Activated CD4-positive, alpha-beta T cell treated with anti-CD3 and anti-CD28 coated beads, Interleukin-2, amount 50 U/mL, for 4 hours (primary cell): ENCODE data around the gene IGHMBP2.
"Not testable (repeated sequence)": the region's sequence is repeated elsewhere in the genome, so short reads cannot be mapped to it uniquely, and the experiment has no call there.

Experiments used
- DNase-seq, 2 experiments: peaks; one replicate each; pipeline ENCODE4 v3.0.0-alpha.2; 2020

IGHMBP2 gene

GRCh38 chr11:68965901-68966853, 62.5 kb downstream of the IGHMBP2 start:
- DNase-seq, result no peak

DNA sequence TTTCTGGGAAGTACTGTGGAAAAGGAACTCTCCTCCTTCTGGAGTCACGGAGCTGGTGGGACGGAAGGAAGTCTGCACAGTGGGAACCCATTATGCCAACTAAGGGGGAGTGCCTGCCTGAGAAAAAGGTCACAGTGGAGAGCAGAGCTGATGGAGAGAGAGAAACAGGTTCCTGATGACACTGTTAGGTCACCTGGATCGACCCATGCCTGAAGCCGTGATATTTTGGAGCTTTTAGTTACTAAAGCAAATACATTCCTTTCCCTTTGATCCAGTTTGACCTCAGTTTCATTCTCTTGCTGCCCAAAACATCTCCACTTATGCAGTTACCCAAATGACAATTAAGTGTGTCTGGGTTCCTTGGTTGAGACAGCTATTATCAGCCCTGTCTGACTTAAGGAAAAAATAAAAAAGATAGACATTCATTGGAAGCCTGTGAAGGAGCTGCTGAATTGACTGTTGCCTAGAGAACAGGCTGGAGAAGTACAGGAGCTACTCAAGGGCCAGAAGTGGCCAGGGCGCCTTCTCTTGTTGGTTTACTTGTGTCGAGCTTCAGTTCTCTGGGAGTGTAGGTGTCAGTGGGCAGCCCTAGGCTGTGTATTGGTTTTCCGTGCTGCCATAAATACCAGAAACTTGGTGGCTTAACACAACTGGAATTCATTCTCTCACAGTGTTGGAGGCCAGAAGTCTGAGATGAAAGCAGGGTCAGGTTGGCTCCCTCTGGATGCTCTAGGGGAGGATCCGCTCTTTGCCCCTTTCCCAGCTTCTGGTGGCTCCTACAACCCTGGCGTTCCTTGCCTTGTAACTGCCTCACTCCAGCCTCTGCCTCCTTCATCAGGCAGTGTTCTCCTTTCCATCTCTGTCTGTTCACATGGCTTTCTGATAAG, 63.4 kb downstream of the IGHMBP2 start:
- no peak for DNase-seq

- DNase-seq, result no peak
Measured at GRCh38 chr11:68968306-68969250, 64.9 kb downstream of the IGHMBP2 start.

DNA sequence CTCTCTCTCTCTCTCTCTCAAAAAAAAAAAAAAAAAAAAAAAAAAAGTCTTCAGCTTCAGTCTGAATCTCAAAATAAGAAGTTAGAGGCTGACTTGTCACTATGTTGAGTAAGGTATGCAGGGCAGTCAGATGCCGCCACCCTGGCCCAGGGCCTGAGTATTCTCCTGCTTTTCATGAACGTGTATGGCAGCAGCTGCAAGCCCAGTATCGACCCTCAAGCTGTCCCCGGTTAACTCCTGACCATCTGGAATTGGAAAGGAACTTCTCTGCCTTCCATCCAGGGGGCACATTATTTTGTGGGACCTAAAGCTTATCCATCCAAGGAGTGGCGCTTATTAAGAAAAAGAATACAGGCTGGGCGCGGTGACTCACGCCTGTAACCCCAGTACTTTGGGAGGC, 65.7 kb downstream of the IGHMBP2 start:
- DNase-seq, result no peak

DNA sequence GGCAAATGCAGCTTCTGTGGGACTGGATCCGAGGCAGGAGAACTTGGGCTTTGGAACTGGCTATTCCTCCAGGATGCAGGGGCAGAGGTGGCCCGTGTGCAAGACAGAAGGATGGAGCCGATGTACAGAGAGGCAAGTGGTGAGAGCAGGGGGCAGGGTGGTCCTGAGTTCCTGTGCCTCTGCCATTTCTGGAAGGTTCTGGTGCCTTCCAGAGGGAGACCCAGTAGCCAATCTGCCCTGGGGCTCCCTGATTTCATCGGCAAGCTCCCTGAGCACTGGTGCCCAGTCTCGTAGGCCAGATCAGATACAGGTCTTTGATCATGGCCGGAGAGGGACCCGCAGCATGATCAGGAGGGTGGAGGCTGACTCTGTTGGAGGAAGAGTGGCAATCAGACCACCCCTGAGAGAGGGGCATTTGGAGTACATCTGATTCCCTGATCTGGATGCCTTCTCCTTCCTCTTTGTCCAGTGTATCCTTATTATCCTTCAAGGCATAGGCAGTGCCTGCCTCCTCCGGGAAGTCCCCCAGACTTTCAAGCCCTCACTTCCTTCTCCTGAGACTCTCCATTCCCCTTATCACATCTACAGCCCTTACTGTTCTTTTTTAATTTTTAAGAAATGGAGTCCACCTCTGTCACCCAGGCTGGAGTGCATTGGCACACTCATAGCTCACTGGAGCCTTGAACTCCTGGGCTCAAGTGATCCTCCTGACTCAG, 67.4 kb downstream of the IGHMBP2 start:
- no peak for DNase-seq

- no peak for DNase-seq
Measured at GRCh38 chr11:68973219-68973618, 69.5 kb downstream of the IGHMBP2 start.

DNA sequence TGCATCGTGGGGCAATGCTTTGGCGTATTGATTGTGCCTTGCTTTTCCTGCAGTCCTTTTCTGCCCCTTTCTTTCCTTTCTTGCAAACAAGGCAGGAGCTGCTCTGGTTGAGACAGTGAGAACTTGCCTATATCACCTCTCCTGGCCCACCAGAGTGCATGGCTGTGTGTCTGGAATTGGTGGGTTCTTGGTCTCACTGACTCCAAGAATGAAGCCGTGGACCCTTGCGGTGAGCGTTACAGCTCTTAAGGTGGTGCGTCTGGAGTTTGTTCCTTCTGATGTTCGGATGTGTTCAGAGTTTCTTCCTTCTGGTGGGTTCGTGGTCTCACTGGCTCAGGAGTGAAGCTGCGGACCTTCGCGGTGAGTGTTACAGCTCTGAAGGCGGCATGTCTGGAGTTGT, 70.0 kb downstream of the IGHMBP2 start:
- DNase-seq, result not testable (repeated sequence)

DNA sequence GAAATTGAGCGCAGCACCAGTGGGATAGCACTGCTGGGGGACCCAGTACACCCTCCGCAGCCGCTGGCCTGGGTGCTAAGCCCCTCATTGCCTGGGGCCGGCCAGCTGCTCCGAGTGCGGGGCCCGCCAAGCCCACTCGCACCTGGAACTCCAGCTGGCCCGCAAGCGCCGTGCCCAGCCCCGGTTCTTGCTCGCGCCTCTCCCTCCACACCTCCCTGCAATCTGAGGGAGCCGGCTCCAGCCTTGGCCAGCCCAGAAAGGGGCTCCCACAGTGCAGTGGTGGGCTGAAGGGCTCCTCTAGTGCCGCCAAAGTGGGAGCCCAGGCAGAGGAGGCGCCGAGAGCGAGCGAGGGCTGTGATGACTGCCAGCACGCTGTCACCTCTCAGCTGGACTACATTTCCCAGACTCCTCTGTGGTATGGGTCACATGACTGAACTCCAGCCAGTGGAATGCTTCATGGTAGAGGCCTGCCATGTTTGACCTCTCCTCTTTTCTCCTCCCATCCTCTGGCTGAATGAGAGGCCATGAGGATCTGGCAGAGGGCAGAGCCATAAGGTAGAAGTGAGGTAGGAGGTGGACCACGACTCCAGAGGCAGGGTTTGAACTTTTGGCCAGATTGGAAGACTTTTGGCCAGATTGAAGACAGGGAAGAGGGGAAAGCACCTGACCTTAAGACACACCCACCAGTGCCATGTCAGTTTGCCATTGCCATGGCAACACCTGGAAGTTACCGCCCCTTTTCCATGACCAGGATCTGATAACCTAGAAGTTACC, 70.9 kb downstream of the IGHMBP2 start:
- DNase-seq, result no peak

GRCh38 chr11:68976095-68976494, 72.4 kb downstream of the IGHMBP2 start:
- no peak for DNase-seq

DNA sequence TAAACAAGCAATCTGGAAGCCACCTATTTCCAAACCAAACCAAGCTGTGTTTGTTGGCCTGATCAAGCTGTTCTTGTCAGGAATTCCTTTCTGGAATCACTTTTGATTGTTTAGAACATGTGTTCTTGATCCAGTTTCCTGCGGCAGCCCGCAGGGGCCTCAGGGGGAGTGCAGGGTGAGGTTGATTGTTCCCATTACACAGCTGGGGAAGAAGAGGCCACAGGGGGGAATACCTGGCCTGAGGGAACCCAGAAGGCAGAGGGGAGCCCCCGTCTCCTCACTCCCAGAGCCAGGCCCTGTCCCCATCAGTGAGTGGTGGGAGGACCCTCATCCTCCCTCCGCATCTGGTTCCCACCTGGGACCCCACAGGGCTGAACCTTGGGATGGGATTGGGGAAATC, 72.9 kb downstream of the IGHMBP2 start:
- DNase-seq, result no peak

GRCh38 chr11:68977781-68978625, 74.3 kb downstream of the IGHMBP2 start:
- no peak for DNase-seq

GRCh38 chr11:68978626-68978930, 74.9 kb downstream of the IGHMBP2 start:
- no peak for DNase-seq

DNA sequence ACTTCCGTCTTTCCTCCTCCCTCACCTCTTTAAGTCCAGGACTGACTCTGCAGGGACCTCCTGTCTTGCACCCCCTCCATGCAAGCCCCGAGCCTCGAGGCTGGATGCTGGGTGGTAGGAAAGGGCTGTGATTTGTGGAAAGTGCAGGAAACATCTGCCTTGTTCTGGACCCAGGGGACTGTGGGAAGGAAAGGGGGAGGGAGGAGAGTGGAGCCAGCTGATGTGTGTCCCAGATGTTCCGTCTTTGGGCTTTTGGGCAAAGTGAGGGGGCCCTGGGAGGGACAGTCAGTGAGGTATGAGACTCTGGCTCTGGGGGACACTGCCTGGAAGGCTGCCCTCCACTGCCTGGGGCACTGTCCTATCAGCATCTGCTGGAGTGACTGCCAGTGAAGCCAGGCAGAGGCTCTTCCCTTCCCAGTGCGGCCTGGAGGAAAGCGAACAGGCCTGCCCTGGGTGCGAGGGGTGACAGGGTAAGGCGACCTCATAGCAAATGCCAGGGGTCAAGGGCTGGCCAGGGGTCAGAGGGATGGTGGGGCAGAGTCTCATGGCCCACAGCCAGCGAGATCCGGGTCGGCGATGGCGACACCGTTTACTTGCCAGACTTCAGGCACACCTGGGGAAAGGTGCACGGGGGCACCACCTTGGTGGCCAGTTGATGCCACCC, 75.4 kb downstream of the IGHMBP2 start:
- DNase-seq, result no peak

DNA sequence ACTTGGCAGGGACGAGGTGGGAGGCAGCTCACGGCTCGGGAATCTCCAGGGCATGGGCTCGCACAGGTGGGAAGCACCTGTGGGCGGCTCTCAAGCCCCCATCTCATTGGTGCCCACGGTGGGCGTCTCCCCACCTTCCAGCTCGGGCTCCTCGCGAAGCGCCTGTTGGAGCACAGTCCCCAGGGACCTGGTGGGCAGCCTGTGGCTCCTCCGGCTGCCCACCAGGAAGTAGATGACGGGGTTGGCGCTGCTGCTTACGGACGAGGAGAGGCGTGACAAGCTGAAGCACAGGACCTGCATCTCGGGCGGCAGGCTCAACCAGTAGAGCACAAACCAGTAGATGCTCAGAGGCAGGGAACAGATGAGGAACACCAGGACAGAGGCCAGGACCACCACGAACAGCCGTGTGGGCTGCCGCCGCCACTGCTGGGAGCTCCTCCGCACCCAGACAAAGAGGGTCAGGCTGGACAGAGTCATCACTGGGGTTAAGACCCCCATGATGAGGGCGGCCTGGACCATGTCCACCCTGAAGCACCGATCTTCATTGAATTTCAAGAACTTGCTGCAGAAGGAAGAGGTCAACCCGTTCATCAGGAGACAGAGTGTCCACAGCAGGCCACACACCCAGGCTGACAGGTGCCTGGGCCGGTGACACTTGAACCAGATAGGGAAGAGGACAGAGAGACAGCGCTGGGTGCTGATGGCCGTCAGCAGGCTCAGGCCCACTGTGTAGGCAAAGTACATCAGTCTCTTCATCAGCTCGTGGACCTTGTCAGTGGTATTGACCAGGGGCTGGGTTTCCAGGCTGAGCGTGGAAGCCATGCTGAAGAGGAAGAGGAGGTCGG, 76.5 kb downstream of the IGHMBP2 start:
- no peak for DNase-seq

- no peak for DNase-seq
Measured at GRCh38 chr11:68980776-68981065, 77.0 kb downstream of the IGHMBP2 start, which contains the start of gene MRGPRD. Gene MRGPRD (minus strand): TSS chr11:68980986. CDS start chr11:68980986, 0 bp downstream.

GRCh38 chr11:68982134-68982533, 78.4 kb downstream of the IGHMBP2 start:
- DNase-seq, result no peak

- no peak for DNase-seq
Measured at GRCh38 chr11:68983801-68984200, 80.1 kb downstream of the IGHMBP2 start.

DNA sequence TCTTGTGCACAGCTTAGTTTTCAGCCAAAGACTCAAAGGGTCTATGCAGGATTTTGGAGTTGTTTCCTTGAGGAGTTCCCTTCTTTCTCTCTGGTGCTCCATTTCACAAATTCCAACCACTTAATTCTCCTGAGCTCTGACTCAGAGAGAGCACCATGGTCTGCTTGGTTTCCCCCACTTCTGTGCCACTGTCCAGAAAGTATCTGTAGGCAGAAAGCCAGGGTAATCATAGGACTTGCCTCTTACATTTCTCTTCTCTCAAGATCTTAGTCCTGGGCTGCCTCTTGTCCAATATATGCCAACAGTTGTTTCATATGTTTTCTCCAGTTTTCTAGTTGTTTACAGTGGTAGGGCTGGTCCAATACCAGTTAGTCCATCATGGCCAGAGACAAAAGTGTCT, 83.5 kb downstream of the IGHMBP2 start:
- DNase-seq, result no peak

DNA sequence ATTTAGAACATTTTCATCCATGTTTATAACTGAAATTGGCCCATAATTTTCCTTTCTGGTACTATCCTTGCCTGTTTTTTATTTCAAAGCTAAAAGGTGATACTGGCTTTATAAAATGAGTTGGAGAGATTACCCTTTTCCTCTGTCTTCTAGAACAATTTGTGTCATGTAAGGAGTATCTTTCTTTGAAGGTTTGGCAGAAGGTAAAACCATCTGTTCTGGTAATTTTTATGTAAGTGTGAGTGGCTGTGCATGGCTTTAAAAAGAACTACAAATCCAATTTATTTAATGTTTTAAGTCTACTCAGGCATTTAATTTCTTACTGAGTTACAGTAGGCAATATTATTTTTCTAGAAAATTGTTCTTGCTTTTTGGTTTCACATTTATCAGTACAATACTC, 84.8 kb downstream of the IGHMBP2 start:
- DNase-seq, result no peak
